Fibroblast of upper back skin (primary cell): ENCODE data around the gene ZNF536.
A peak's percentile ranks its signal among the peaks of the same experiment; 100 is the strongest.
"Not testable (repeated sequence)": the region's sequence is repeated elsewhere in the genome, so short reads cannot be mapped to it uniquely, and the experiment has no call there.

Source experiments
- DNase-seq: peaks from one replicate; pipeline ENCODE4 v3.0.0-alpha.2; 2013

ZNF536 gene

DNA sequence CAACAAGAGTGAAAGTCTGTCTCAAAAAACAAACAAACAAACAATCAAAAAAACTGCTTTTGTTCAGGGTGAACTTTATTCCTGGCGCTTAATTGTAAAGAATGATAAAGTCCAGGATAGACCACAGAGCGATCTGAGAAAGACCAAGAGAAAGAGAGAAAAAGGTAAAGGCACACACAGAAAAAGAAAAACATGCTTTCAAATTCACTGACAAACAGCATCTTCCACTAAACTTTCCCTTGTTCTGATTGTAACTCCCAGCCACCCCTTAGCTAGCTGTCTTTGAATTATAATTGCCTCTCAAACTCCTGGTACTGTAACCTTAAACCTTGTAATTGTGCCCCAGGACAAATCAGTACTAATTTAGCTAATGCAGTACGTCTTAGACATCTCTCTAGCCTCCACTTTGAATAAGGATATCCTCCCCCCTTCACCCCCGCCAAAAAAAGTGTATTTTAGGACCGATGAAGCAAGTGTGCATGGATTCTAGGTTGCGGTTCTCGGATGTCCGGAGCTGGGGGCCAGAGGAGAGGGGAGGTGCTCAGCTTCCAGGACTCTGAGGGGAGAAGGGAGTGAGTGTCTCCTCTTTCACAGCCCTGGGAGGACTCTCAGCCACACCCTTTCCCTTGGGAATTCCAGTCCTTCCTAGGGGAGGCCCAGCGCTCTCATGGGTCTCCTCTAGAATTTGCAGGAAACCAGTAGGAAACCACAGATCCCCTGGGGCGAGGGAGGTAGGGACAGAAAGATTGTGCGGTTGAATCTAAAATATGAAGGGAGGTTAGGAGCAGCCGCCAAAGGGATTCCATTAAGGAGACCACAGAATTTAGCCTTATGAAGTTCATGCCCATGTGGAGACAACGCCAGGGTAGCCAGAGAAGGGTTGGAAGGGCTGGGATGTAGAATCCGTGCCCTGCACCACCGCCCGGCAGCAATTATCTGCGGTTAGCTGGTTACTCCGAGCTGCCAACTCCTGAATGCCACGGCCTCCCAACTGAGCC is 19.7 kb downstream of the ZNF536 start:
- DNase-seq, result peak; percentile 95

DNA sequence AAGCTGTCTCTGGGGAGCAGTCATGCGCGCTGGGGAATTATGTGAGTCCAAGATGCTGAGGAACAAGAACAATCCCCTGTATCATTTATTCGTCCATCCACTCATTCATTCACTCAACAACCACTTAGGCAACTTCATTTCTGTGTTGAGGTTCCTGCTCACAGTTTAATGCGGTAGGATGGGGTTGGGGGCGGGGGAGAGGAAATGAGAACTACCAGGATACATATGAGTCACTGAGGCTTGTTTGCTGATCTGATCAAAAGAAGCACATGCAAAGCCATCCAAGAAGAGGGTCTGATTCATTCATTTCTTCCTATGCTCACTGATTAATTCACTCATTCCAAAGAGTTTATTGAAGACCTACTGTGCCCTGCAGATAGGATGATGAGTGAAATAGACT is 20.9 kb downstream of the ZNF536 start:
- DNase-seq, result peak; percentile 71

DNA sequence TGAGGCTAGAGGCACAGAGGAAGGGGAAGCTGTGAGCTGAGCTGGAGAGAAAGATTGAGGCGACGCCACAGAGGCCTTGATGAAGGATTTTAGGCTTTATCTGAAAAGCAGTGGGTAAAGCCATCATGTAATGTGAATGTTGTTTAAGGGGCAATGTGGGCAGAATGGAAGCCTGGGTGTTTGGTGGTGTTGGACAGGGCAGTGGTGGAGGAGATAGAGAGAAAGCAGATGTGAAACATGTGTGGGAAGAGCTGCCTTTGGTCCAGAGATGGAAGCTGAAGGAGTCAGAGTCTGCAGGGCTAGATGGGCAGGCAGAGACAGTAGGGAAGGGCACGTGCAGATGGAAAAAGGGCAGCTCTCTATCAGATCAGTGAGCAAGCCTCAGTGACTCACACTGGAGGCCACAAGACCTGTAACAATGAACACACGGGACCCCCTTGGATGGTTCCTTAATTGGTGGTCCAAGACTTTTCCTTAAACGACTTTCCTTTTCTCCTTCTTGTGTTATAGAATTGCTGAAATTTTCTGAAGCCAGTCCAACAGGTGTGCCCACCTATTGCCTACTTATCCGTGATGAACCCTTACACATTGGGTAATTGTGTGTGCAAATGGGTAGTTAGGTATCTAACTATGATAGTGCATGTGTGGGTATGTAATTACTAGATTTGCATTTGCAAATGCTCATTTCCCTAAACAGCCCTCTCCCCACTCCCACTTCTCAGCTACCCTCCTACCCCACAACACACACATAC is 21.7 kb downstream of the ZNF536 start:
- no peak for DNase-seq

DNA sequence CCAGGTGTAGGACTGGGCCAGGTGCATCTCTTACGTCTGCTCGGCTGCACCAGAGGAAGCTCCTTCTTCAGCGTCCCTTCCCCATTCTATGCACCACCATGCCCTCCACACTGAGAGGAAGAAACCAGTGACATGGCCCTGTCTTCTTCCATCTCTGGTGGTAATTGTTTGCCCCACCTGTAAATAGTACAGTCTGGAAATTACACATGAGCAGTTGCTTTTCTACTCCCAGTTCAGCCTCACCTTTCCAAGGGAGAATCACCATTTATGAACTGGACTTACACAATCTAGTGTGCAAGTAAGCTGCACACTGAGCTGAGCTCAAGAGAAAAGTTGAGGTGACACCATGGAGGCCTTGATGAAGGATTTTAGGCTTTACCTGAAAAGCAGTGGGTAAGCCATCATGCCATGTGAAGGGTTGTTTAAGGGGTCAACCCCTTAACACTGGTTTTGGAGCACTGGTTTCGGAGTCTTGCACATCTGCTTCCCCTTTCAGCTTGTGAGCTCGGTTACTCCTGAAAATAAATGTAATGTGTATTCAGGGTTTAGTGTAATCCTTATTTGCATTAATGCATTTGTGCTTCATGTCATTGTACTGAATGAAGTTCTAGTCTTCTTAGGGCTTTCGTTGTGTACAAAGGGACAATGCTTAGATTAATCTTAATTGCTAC is 22.4 kb downstream of the ZNF536 start:
- no peak for DNase-seq

DNA sequence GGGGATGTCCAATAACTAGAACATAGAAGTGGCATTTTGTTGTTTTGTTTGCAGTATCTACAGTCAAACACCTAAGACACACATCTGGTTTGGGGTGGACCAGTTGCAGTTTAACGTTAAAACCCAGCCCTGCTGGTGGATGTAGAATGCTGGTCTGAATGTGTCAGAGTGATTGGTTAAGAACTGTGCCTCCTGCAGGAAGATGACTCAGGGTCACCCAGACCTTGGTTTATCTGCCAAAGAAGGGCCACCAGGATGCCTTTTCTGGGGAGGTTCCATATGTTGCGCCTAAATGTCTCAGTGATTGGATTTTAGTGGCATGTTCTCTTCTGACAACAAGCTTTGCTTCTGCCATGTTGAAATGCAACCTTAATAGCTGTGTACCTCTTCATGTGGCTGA is 23.1 kb downstream of the ZNF536 start:
- DNase-seq, result no peak

DNA sequence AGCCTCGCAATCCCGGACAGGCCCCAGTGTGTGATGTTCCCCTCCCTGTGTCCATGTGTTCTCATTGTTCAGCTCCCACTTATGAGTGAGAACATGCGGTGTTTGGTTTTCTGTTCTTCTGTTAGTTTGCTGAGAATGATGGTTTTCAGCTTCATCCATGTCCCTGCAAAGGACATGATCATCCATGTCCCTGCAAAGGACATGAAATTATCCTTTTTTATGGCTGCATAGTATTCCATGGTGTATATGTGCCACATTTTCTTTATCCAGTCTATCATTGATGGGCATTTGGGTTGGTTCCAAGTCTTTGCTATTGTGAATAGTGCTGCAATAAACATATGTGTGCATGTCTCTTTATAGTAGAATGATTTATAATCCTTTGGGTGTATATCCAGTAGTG is 26.4 kb downstream of the ZNF536 start:
- DNase-seq, result not testable (repeated sequence)

DNA sequence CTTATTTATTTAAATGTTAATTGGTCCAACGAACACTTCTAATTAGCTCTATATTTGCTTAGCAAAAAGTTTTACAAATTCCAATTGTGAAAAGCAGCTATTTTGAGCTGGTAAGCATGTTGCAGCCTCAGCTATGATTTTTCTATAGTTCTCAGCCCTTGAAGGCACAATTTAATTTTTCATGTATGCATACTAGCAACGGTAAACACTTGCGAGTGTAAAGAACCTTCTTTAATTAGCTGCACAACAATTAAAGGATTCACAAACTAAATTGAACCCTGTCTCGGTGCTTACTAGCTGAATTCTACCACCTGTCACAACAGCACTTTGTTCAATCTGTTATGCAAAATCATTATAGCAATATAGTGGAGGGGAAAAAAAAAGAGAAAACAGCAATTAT is 29.8 kb downstream of the ZNF536 start:
- no peak for DNase-seq

DNA sequence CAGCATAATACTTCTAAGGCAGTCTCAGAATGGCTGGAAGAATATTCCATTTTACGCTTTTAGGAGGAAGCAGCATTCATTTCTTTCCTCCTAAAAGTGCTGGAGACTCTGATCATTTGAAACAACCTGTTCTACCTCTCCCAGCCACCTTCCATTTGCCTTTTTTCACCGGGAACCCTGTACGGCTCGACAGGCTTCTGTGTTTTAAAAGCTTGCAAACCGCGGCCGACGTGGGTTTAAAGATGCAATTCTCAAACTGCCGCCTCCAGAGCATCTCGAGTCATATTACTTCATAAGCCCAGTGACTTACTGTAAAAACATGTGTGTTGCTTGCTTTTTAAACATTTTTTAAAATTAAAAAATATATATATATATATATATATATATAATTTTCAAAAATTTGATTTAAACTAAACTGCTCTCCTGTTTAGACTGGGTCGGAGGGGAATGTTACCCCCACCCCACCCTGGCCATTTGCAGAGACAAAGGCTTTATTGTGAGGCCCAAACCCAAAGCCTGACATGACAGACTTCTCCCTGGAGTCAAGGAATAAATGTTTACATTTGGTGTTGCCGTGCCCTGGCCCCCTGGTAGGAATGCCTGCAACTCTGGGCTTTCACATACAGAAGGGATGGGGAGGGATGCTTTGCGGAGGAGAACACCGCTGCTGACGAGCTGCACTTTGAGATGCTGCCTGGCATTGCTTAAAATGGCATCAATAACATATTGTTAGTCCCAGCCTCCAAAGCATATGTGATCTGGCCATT is 30.4 kb downstream of the ZNF536 start:
- DNase-seq, result no peak

DNA sequence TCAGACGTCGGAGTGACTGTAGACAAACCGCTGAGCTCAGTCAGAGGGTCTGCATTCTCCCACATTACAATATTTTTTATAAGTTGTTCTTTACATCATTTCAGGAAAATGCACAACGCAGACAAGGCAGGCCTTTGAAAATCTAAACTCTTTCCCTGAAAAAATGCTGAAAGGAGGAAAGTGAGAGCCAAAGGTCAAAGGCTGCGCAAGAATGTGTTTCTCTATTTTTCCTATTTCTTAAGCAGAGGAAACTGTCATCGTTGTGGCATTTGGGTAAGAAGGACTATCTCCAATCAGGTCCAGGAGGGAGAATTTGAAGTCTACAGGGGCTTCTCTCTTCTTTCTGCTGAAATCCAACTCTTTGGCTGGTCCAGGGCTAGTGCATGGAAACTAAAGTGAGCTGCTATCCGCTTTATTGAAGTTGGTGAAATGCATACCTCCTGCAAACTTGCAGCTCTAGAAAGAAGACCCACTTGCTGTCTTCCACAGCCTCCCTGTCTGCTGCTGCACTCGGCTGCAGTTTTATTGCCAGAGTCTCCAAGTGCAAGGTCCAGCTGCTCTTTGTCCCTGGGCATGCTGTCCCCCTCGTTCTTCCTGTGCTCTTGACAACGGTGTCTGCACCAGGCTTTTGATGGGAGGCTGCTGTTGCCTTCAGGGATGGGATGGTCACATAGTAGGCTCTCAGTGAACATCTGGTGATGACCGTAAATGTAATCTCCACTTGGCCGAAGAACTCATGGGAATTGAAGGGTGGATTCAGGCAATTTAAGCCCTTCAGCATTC is 31.2 kb downstream of the ZNF536 start:
- DNase-seq, result no peak

DNA sequence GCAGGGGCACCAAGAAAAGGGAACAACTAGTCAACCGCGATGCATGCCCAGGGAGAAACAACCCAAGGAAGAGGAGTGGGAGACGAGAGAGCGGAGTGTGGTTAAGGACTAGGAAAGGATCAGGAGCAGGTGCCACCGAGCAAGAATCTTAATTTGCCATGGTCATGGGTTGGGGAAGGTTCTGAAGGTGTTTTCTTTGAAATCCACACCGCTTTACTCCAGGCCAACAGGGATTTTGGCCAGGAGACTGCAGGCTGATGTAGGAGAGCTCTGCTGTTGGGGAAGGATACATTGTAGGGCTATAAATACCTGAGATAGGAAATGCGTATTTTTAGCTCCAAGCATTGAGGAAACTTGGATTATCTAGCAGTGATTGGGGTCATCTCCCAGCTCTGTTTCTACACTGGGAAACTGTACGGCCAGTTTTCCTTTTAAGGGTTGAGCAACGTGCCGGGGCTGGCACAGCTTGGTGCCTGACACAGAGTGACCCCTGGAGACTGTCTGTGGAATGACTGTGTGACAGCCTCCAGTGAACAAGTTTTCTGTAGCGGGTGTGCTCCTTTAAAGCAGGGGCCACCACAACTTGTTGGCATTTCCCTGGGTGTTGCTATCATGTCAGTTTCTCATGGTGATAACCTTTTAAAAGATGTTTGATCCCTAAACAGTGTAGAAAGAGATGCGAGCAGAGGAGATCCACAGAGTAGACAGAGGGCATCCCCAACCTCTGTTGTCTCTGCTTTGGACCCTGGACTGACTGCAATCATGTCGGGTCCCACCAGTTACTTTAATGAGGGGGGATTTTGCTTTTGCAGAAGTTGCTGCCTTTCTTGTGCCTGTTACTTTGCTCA is 34.3 kb downstream of the ZNF536 start:
- DNase-seq, result peak; percentile 17

DNA sequence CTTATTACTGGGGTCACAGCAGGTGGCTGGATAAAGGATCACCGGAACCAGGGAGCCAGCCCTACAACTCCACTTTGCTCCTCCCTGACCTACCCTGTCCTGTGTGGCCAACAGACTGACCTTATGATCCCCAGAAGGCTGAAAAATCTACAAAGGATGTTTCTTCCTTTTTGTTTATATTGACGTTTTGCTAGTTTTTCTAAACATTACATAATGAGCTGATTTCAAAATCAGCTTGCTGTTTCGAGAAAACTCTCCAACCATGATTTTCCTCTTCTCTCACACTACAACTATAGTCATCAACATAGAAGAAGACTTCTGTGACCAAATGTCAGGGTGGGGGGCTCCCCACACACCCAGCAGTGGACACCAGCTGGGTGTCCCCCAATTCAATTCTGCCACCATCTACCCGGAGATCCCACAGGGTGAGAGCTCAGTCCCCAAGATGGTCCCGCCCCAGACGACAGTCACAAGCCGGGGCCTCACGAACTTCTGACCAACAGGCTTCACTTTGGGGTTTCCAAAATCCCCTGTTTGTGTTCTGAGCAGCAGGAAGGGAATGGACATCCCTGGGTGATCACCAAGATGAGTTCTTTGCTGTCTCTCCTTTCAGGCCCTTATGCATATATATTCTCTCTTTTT is 35.0 kb downstream of the ZNF536 start:
- no peak for DNase-seq

DNA sequence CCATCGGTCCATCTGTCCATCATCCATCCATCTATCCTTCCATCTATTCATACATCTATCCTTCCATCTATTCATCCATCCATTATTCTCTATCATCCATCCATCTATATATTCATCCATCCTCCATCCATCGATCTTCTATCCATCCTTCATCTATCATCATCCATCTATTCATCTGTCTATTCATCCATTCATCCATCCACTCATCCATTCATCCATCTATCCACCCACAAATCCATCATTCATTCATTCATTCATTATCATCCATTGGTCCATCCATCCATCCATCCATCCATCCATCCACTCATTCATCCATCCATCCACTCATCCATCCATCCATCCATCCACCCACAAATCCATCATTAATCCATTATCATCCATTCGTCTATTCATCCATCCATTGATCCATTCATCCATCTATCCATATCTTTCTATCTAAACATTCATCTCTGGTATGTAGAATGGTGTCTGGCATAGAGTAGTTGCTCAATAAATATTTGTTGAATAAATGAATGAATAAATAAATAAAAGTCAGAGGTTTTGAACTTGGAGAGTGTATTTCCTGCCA is 36.6 kb downstream of the ZNF536 start:
- DNase-seq, result no peak

DNA sequence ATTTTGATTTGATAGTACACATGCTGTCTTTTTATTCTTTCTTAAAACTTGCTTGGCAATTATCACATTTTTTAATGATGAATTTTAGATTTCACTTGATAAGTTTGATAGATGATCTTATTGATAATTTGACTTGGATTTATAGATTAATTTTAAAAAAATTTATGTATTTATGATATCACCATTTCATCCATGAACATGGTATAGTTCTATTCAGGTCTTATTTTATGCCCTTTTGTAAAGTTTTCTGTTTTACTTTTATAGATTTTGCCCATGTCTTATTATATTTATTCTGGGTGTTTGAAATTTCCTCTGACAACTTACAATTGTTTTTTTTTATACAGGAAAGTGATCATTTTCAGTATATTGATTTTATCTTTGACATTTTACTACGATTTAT is 39.5 kb downstream of the ZNF536 start:
- DNase-seq, result no peak

DNA sequence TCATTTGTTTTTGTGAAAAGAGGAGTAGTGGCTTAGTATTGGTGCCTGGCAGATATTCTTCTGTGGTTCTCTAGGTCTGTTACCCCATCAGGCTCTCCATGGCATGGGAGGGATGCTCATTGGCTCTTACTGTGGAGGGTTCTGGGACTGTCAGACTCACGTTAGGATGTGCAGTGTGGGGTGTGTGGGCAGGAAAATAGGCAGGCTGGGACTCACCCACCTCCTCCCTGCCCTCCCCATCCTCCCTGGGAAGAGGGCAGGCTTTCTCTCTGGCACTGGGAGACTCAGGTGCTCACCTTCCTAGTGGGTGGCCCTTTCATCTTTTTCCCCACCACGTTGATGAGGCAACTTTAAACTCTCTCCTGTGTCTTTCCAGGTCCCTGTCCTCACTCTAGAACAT is 44.2 kb downstream of the ZNF536 start:
- DNase-seq, result no peak

DNA sequence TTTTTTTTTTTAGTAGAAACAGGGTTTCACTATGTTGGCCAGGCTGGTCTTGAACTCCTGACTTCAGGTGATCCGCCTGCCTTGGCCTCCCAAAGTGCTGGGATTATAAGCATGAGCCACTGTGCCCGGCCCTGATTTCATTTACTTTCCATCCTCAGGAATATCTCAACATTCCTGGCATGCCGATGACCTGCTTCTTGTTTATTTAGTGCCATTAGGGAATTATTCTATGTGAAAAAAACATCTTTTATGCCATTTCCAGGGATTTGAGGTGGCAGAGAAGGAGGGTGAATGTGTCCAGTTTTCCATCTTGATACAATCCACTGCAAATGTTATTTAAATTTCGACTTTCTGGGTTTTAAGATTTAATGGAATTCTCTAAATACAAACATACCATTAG is 45.0 kb downstream of the ZNF536 start:
- not testable (repeated sequence) for DNase-seq

DNA sequence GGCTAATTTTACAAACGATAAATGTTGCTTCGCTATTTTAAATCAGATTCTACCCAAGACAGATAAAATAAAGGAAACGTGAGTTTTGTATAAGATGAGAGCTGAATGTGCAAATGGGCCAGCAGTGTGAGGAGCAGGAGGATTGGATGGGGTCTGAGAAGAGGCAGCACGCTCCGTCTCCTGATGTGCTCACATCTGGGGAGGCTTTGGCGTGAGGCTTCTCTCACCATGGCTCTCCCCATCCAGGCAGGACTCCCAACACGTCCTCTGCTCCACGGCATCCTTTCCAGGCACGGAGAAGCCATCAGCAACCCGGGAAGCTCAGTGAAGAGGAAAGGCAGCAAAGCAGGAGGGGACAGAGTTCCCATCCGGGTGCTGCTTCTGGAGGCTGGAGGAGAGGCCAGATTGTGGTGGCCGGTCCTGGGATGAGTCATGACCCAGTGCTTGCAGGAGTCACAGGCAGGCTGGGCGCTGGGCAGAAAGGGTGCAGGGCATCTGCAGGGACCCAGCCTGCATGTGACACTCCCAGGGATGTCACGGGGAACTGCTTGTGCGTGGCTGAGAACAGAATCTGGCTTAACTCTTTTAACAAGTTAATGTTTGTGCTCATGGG is 47.5 kb downstream of the ZNF536 start:
- no peak for DNase-seq

DNA sequence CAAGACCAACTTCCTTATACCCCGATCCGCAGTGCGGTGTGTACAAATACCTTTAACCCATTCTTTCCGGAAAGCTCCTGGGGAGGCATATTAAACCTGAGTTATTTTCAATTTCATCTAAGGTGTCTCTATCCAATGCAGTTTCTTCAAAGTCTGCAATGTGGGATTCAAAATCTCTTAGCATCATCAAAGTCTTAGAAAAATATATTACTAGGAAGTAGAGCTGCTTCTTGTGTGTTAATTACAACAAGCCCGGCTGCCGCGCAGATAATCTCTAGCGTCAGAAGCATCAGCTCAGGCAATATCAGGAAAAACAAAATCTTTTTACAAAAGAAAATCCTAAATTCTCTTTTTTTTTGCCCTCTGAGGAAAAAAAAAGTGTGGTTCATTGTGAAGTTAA is 48.1 kb downstream of the ZNF536 start:
- DNase-seq, result no peak

DNA sequence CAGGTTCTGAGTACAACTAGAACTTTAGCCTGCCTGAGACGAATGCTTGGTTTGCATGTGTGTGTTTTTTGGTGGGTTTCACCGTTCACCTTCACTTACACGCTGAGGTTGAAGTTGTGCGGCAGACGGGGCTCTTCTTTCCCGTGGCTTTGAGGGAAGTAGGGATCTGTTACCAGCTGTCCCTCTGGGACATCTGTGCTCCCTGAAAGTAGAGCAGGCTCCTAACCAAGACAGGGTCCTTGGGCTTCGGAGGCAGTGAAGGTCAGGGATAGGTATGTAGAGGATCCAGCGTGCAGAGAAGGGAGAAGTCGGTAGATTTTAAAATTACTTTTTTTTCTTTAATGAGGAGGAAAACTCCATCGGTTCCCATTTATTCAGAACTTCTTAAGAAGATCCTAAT is 48.7 kb downstream of the ZNF536 start:
- no peak for DNase-seq

DNA sequence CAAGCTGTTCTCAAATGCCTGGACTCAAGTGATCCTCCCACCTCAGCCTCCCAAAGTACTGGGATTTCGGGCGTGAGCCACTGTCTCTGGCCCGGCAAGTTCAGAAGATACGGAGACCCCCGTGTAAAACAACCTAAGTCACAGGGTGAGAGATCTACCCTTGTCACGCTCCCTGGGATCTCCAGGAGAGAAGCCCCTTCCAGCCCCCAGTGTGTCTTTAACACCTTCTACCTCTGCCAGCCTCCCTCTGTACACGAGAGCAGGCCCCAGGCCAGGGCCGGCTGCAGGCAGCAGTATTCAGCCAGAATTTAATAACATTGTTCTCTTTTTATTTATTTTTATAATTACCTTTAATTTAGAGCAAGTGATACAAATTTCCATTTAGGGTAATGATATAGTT is 49.4 kb downstream of the ZNF536 start:
- no peak for DNase-seq

DNA sequence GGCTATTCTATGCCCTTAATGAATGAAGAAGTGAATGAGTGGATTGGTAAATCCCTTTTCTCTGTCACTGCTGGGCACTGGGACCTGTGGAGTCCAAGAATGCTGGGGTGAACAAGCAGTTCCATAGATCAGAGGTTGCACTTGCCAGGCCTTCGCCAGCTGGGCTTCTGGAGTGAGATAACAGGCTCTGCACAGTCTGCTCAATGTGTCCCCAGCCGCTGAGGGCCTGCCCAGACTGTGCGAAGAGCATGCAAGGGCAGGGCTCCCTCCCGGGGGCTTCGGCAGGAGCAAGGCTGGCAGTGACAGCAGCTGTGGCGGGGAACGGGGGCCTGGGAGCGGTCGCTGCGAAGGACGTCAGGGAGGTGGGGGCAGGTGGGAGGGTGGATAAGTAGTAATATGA is 51.3 kb downstream of the ZNF536 start:
- no peak for DNase-seq
